Urothelium cell line (cell line): Measurements from ENCODE around the gene TECR.
"Not testable (repeated sequence)": the region's sequence is repeated elsewhere in the genome, so short reads cannot be mapped to it uniquely, and the experiment has no call there.

Experiments
- DNase-seq: peaks from one replicate; pipeline ENCODE4 v3.0.0; 2011; ENCODE audit warnings: low spot score, mixed read lengths
- FAIRE-seq: peaks from 2 replicates; lab custom pipeline; 2011; peaks lifted over from hg19 to GRCh38; lab: Jason Lieb, UNC

Gene TECR

DNA sequence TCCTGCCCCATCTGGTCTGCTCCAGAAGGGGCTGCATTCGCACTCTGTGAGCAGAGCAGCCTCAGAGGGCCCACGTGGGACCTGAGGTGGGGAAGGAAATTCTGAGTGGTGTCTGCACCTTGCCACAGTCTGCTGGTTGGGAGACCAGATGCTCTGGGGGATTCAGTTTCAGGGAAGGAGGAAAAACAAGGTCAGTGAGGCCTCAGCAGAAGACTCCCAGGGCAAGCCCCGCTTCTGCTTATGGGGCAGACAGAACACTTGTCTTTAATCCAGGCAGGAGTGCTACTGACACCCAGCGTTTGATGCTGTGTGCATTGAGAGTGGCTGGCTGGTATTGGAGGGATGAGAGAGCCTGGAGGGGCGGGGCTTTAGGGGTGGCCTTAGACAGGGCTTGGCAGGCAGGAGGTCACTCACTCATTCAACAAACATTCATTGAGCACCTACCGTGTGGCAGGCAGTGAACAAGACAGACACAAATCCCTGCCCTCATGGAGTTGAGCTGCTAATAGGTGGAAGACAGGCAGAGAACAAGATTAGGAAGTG, 48.6 kb downstream of the TECR start:
- no peak for DNase-seq
- FAIRE-seq, result no peak

DNA sequence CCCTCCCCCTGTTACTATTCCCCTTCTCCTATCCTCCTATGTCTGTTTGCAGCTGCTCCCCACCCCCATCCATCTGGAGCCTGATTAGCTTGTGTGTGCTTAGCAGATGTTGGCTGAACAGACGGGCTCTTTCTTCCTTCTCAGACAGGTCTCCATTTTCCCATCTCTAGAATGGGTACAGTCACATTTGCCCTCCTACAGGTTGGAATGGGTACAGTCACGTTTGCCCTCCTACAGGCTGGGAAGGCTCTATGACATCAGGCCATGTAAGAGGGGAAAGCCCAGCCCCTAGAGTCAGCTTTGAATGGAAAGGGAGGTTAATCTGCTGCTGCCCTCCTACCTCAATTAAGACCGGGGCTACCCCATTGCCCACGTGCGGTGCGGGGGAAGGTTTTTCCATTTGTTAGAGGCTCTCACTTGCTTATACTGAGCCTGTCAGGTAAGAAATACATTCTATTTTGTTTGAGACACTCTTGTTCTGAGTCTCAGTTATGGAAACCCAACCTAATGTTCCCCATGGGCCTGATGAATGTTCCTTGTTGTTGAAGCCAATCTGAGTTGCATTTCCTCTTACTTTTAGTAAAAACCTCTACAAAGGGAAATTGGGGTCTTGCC, 51.3 kb downstream of the TECR start:
- DNase-seq, result no peak

DNA sequence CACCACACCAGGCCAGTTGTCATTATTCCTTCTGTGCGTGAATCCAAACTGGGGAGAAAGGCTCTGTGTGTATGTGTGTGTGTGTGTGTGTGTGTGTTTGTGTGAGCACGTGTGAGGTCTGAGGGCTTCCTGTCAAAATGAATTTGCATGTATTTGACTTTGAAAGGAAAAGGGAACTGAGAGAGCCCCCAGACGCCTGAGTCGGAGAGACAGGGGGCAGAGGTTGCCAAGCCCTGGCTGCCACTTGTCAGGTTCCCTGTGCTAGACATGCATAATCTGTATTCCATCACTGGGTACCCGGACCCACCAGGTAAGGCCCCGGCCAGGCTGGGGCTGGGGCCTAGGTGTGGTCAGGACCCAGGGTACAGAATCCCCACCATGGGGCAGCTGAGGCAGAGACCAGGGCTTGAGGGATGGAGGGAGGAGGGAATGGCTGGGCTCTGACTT, 53.5 kb downstream of the TECR start, which contains the start of gene CLEC17A:
Gene CLEC17A, plus strand, starts transcription at position 191 of the 447 bp plus-strand sequence. Its CDS starts 77 bp downstream, at position 268.
- FAIRE-seq, result no peak
- DNase-seq, result no peak

More for the DNA sequence above, 51.3 kb downstream of the TECR start:
- no peak for FAIRE-seq

DNA sequence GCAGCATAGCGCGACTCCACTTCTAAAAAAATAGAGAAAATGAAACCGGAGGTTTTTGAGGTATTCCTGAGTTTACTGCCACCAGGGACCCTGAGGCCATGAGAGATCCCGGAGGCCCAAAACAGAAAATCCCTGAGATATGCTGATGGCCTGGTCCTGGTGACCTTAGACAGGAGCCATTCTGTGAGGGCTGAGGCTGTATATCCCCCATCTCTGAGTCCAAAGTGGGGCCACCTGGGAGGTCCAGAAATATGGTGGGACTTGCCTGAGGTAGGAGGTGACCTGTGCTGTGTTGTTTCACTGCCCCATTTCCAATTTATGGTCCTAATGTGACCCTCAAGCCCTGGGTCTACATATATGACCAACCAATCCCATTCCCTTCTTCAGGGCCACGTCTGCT, 55.0 kb downstream of the TECR start:
- FAIRE-seq, DNase-seq: not testable (repeated sequence)

DNA sequence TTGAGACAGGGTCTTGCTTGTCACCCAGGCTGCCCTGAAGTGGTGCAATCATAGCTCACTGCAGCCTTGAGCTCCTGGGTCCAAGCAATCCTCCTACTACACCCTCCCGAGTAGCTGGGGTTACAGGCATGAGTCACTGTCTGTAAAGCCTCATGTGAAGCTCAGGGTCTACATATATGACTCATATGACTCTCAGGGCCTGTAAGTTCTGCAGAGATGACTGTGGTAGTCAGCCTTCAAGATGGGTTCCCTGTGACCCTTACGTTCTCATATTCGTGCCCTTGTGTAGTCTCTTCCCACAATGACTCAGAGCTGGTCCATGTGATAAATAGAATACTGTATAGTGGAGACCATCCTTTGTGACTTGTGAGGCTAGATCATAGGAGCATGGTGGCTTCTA, 55.8 kb downstream of the TECR start:
- not testable (repeated sequence) for FAIRE-seq, DNase-seq

DNA sequence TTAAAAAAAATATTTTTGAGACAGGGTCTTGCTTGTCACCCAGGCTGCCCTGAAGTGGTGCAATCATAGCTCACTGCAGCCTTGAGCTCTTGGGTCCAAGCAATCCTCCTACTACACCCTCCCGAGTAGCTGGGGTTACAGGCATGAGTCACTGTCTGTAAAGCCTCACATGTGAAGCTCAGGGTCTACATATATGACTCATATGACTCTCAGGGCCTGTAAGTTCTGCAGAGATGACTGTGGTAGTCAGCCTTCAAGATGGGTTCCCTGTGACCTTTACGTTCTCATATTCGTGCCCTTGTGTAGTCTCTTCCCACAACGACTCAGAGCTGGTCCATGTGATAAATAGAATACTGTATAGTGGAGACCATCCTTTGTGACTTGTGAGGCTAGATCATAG, 60.0 kb downstream of the TECR start:
- not testable (repeated sequence) for DNase-seq, FAIRE-seq

DNA sequence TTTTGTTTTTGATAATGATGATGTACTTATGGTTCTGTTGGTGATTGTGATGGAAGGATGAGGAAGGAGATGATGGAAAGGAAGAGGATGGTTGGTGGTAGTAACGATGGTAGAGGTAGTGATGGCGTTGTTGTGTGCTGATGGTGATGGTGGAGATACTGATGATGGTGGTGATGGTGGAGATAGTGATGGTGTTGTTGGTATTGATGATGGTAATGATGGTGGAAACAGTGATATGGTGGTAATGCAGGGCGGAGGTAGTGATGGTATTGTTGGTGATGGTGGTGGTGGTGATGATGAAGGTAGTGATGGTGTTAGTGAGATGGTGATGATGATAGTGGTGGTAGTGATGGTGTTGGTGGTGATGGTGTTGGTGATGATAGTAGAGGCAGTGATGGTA, 66.2 kb downstream of the TECR start:
- no peak for FAIRE-seq
- DNase-seq, result no peak

DNA sequence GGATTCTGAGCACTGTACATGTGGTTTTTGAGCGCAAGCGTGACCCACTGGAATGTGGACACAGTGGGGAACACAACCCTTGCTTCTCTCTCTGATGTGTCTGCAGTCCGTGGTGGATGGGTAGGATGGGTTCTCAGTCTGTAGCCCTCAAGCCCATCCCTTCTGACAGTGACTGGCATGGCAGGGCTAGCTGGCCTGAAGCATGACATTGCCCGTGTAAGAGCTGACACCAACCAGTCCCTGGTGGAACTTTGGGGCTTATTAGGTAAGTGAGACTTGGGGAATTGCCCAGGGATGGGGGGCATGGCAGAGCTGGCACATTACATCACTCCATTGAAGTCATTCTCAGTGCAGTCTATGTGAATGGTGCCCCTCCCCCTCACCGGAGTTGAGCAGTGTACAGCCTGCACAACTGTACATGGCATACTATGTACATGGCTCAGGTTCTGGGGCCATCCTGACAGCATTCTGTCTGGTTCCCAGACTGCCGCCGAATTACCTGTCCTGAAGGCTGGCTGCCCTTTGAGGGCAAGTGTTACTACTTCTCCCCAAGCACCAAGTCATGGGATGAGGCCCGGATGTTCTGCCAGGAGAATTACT, 70.3 kb downstream of the TECR start:
- FAIRE-seq (no peak), DNase-seq (no peak)

DNA sequence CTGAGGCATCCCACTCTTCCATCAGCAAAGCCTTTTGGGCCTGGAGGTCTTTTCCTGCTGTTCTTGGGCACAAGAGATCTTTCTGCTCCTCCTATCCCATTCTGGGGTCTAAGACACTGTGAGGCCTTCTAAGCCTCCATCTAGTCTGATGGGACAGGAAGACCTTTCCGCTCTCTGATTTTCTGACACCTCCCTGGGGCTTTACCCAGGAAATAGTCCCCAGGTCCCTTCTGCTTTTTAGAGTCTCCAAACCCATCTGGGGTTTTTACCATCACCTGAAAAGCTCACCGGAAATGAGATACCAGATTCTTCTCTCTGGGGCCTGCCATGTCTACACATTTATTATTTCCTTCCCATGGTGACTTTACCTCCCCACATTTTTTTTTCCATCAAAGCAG, 74.6 kb downstream of the TECR start:
- DNase-seq (no peak), FAIRE-seq (no peak)

DNA sequence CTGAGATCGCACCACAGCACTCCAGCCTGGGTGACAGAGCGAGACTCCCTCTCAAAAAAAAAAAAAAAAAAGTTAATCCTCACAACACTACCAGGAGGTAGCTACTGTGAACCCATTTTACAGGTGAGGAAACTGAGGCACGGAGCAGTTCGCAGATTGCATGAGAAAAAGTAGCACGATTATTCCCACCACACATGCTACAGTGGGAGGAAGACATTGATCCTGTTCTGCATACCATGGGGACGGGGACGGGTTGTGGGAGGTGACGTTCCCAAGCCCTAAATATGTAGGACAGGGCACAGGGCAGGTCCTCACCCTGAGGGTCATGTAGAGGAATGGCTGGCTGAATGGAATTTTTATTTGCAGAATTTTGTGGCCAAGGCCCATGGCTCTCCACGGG, 77.2 kb downstream of the TECR start:
- FAIRE-seq, result no peak
- DNase-seq, result no peak

DNA sequence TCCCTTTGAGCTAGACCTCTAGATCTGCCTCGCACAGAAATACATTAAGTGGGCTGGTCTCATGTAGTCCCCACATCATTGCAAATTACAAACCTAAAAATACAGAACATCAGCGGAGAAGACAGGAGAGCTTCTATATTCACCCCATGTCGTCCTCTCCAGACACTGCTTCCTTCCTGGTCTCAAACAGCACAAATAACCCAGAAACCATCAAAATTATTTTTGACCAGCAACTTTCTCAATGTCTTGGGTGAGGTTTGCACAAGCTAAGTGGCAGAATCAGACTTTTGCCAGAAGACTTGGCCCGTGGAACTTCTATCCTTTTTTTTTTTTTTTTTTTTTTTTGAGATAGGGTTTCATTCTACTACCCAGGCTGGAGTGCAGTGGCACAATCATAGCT, 81.7 kb downstream of the TECR start:
- FAIRE-seq (no peak), DNase-seq (no peak)

DNA sequence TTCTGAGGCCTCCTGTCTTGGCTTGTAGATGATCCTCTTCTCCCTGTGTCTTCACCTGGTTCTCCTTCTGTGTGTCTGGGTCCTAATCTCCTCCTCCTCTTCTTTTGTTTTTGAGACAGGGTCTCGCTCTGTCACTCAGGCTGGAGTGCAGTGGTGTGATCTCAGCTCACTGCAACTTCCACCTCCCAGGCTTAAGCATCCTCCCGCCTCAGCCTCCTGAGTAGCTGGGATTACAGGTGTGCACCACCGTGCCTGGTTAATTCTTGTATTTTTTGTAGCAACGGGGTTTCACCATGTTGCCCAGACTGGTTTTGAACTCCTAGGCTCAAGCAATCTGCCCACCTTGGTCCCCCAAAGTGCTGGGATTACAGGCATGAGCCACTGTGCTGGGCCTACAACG, 82.8 kb downstream of the TECR start:
- DNase-seq, FAIRE-seq: not testable (repeated sequence)

DNA sequence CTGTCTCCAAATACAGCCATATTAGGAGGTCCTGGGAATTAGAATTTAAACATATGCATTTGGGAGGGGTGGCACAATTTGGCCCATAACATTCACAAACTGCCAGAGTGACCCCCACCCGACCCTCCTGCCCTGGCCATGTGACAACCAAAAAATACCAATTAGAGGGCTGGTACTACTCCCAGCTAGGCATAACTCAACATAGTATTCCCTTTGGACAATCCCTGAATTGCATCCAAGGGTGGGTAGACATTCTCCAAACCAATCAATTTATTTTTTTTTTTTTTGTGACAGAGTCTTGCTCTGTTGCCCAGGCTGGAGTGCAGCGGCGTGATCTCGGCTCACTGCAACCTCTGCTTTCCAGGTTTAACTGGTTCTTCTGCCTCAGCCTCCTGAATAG, 83.3 kb downstream of the TECR start:
- no peak for FAIRE-seq
- no peak for DNase-seq

DNA sequence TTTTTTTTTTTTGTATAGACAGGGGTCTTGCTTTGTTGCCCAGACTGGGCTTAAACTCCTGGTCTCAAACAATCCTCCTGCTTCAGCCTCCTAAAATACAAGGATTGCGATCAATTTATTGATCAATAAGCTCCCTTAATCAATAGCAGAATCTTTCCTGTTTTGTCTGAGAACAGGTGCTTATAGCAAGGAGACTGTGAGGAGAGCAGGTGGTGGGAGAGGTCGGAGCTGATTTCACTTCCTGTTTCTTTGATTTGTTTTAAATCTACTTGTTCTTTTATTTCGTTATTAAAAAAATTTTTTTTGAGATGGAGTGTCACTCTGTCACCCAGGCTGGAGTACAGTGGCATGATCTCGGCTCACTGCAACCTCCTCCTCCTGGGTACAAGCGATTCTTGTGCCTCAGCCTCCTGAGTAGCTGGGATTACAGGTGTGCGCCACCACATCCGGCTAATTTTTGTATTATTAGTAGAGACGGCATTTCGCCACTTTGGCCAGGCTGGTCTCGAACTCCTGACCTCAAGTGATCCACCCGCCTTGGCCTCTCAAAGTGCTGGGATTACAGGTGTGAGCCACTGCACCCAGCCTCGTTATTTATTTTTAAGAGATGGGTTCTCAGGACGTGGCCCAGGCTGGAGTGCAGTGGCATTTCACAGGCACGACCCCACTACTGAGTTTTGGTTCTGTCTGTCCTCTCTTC, 84.2 kb downstream of the TECR start:
- FAIRE-seq, result not testable (repeated sequence)

DNA sequence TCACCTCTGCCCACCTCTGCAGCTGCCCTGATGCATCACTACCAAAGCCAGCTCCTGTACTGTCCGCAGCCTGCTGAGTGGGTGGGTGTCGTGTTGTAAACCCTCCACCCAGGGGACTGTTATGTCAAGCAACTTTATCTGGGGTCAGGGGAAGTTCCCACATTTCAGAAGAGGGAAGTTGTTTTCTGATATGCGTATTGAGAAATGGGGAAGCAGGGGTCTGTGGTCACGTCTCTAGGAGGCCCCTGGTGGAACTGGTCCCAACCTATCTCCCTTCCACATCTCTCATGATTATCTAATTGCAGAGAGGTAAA, 84.7 kb downstream of the TECR start:
- DNase-seq (no peak), FAIRE-seq (no peak)

More for the DNA sequence above, 84.2 kb downstream of the TECR start:
- DNase-seq, result not testable (repeated sequence)
